SK-N-SH treated with all-trans-retinoic acid at 6 μM for 48 hours (cell line): Measurements from ENCODE around the gene SMG9.

ENCODE experiments used
- ATAC-seq: fragments of 200-7000 bp; cut with Tn5 transposase; 3 replicates; pipeline ENCODE4 v1.9.1; 2020; ENCODE audit warnings: mild to moderate bottlenecking, moderate library complexity
- ARNTL ChIP-seq: fragments of 450-650 bp; formaldehyde crosslinking; IDR thresholded peaks from 2 replicates; pipeline ENCODE4 v1.5.0; 2020; ENCODE audit warnings: low read depth, mild to moderate bottlenecking, moderate library complexity, borderline replicate concordance
- BACH2 ChIP-seq: fragments of 250-450 bp; sonication (Bioruptor Pico); IDR thresholded peaks from 2 replicates; pipeline ENCODE4 v1.9.0; 2021; ENCODE audit warnings: mild to moderate bottlenecking, borderline replicate concordance
- CREB5 ChIP-seq: fragments of 250-450 bp; sonication (Bioruptor Pico); IDR thresholded peaks from 2 replicates; pipeline ENCODE4 v1.5.1; 2020; ENCODE audit warnings: low read depth, mild to moderate bottlenecking, moderate library complexity
- CSDC2 ChIP-seq: fragments of 250-450 bp; sonication (Bioruptor Pico); IDR thresholded peaks from 2 replicates; pipeline ENCODE4 v1.5.0; 2020; ENCODE audit warnings: mild to moderate bottlenecking, moderate library complexity
- CSRNP3 ChIP-seq: fragments of 250-450 bp; sonication (Bioruptor Pico); IDR thresholded peaks from 2 replicates; pipeline ENCODE4 v1.5.1; 2021; ENCODE audit warnings: mild to moderate bottlenecking, moderate library complexity
- ESRRG ChIP-seq: fragments of 250-450 bp; sonication (Bioruptor Pico); IDR thresholded peaks from 2 replicates; pipeline ENCODE4 v1.6.1; 2021; ENCODE audit warnings: mild to moderate bottlenecking
- GLIS3 ChIP-seq: fragments of 250-450 bp; sonication (Bioruptor Pico); IDR thresholded peaks from 2 replicates; pipeline ENCODE4 v1.5.0; 2020; ENCODE audit warnings: mild to moderate bottlenecking, moderate library complexity
- ISL1 ChIP-seq: fragments of 250-450 bp; sonication (Bioruptor Pico); IDR thresholded peaks from 2 replicates; pipeline ENCODE4 v2.1.2; 2022; ENCODE audit warnings: mild to moderate bottlenecking, moderate library complexity
- OSR1 ChIP-seq: fragments of 250-450 bp; sonication (Bioruptor Pico); IDR thresholded peaks from 2 replicates; pipeline ENCODE4 v1.8.0; 2022; ENCODE audit warnings: moderate library complexity, mild to moderate bottlenecking, inconsistent platforms
- PATZ1 ChIP-seq: fragments of 250-450 bp; sonication (Bioruptor Pico); IDR thresholded peaks from 2 replicates; pipeline ENCODE4 v1.8.0; 2020; ENCODE audit warnings: mild to moderate bottlenecking, moderate library complexity, borderline replicate concordance
- POU6F1 ChIP-seq: fragments of 250-450 bp; sonication (Bioruptor Pico); IDR thresholded peaks from 2 replicates; pipeline ENCODE4 v1.8.0; 2021; ENCODE audit warnings: low read depth, mild to moderate bottlenecking, moderate library complexity, borderline replicate concordance
- PPARA ChIP-seq: fragments of 250-450 bp; sonication (Bioruptor Pico); IDR thresholded peaks from 2 replicates; pipeline ENCODE4 v1.5.0; 2020; ENCODE audit warnings: mild to moderate bottlenecking, borderline replicate concordance
- RARB ChIP-seq: fragments of 250-450 bp; sonication (Bioruptor Pico); IDR thresholded peaks from 2 replicates; pipeline ENCODE4 v1.8.0; 2021; ENCODE audit warnings: mild to moderate bottlenecking, moderate library complexity
- SNAI2 ChIP-seq: fragments of 250-450 bp; sonication (Bioruptor Pico); IDR thresholded peaks from 2 replicates; pipeline ENCODE4 v1.5.0; 2020; ENCODE audit warnings: mild to moderate bottlenecking, moderate library complexity
- TCF4 ChIP-seq: fragments of 250-450 bp; sonication (Bioruptor Pico); IDR thresholded peaks from 2 replicates; pipeline ENCODE4 v1.8.0; 2021; ENCODE audit warnings: mild to moderate bottlenecking, moderate library complexity, borderline replicate concordance
- TSHZ2 ChIP-seq: fragments of 250-450 bp; sonication (Bioruptor Pico); IDR thresholded peaks from 2 replicates; pipeline ENCODE4 v1.5.0; 2020; ENCODE audit warnings: mild to moderate bottlenecking, moderate library complexity
- ZC3H10 ChIP-seq: fragments of 250-450 bp; sonication (Bioruptor Pico); IDR thresholded peaks from 2 replicates; pipeline ENCODE4 v1.5.1; 2021; ENCODE audit warnings: mild to moderate bottlenecking, moderate library complexity
- ZFP3 ChIP-seq: fragments of 250-450 bp; sonication (Bioruptor Pico); IDR thresholded peaks from 2 replicates; pipeline ENCODE4 v1.5.0; 2020; ENCODE audit warnings: mild to moderate bottlenecking, moderate library complexity
- ZNF565 ChIP-seq: fragments of 450-650 bp; formaldehyde crosslinking; conservative IDR thresholded peaks from 2 replicates; pipeline ENCODE4 v1.5.0; 2020; ENCODE audit warnings: low read depth, mild to moderate bottlenecking, moderate library complexity
- ZNF70 ChIP-seq: fragments of 450-650 bp; formaldehyde crosslinking; IDR thresholded peaks from 2 replicates; pipeline ENCODE4 v1.5.0; 2020; ENCODE audit warnings: mild to moderate bottlenecking, moderate library complexity

The SMG9 gene

GRCh38 chr19:43704002-43704705 is 50.6 kb downstream of the SMG9 start:
- TF ChIP-seq ZFP3 = no peak
- no peak for TF ChIP-seq SNAI2
- TF ChIP-seq PATZ1 = no peak
- no peak for TF ChIP-seq CSRNP3 (CRISPR knock-in tag)
- no peak for TF ChIP-seq CSDC2 (CRISPR knock-in tag)
- no peak for TF ChIP-seq CREB5 (CRISPR knock-in tag)
- TF ChIP-seq TSHZ2 (CRISPR knock-in tag) = no peak
- no peak for TF ChIP-seq ZNF565
- no peak for TF ChIP-seq ISL1 (CRISPR knock-in tag)
- no peak for TF ChIP-seq ZNF70 (CRISPR knock-in tag)
- TF ChIP-seq POU6F1 (CRISPR knock-in tag) = no peak
- TF ChIP-seq ZC3H10 (CRISPR knock-in tag) = no peak
- no peak for TF ChIP-seq BACH2
- no peak for TF ChIP-seq TCF4 (CRISPR knock-in tag)
- no peak for ATAC-seq

GRCh38 chr19:43700395-43701000 is 54.3 kb downstream of the SMG9 start:
- no peak for TF ChIP-seq ESRRG (CRISPR knock-in tag)
- TF ChIP-seq BACH2 = no peak
- no peak for TF ChIP-seq TSHZ2 (CRISPR knock-in tag)
- TF ChIP-seq SNAI2 = no peak
- no peak for TF ChIP-seq ISL1 (CRISPR knock-in tag)
- no peak for TF ChIP-seq CSRNP3 (CRISPR knock-in tag)
- no peak for TF ChIP-seq GLIS3 (CRISPR knock-in tag)
- TF ChIP-seq OSR1 (CRISPR knock-in tag) = no peak
- no peak for TF ChIP-seq TCF4 (CRISPR knock-in tag)
- no peak for TF ChIP-seq ARNTL (CRISPR knock-in tag)
- no peak for TF ChIP-seq CSDC2 (CRISPR knock-in tag)
- no peak for TF ChIP-seq CREB5 (CRISPR knock-in tag)
- no peak for TF ChIP-seq PPARA (CRISPR knock-in tag)
- TF ChIP-seq RARB (CRISPR knock-in tag) = no peak
- ATAC-seq = peak; percentile 61
